ENCODE results near the gene ATG16L2. TPM values are rescaled to one million over a fixed set of nuclear protein-coding genes. Genes with fewer than 3 reads are reported as not detected.

ATG16L2 gene
- total RNA-seq, 1 experiment from 2014 or later = 17.5 TPM

- no TSS peak for BruUV-seq (replicated peaks)
- no peak overlapping the region for H2AFZ ChIP-seq
- H3K4me2 ChIP-seq = no peak overlapping the region
- no peaks in the 10 kb centered on the region for H3K36me3 ChIP-seq (ENCODE audit: low read depth)
- DNase-seq = no peak
- no peaks in the 10 kb centered on the region for H3K9me3 ChIP-seq (ENCODE audit: insufficient read depth, low read depth)
- no peaks in the 10 kb centered on the region for H3K9me2 ChIP-seq (ENCODE audit: insufficient read depth)
- no peaks in the 10 kb centered on the region for H3K79me2 ChIP-seq (ENCODE audit: low read depth)
- H3F3A ChIP-seq (ENCODE audit: insufficient read depth, low read depth) = no peaks in the 10 kb centered on the region
- intact Hi-C loops (cut with micrococcal nuclease; ENCODE audit: unreplicated experiment) = no loop called here
- no peaks in the 10 kb centered on the region for H3K27me3 ChIP-seq (ENCODE audit: insufficient read depth, low read depth)
- no peaks in the 10 kb centered on the region for H4K20me1 ChIP-seq (ENCODE audit: insufficient read depth)
- ChIA-PET POLR2A (ENCODE audit: unreplicated experiment) (interaction anchor here (0.5 kb wide), 1 partner anchor 55 kb away, joined by 4 read pairs; no protein-coding TSS in a partner anchor), CTCF (no interaction called here)
- no peak for TF ChIP-seq EZH2 (IDR thresholded peaks at IDR 0.05; ENCODE audit: low read depth)
- no peak for TF ChIP-seq CTCF (conservative IDR thresholded peaks at IDR 0.05)
- no peak overlapping the region for H3K27ac ChIP-seq
- no peaks in the 10 kb centered on the region for H3K4me1 ChIP-seq (replicated peaks; ENCODE audit: insufficient read depth)
- H3K4me3 ChIP-seq = no peak overlapping the region
Observed at GRCh38 chr11:72867970-72868369, 53.8 kb downstream of the ATG16L2 start.

GRCh38 chr11:72869831-72870230, 55.6 kb downstream of the ATG16L2 start:
- Histone ChIP-seq H4K20me1 (ENCODE audit: insufficient read depth) (no peaks in the 10 kb centered on the region), H3K9me2 (ENCODE audit: insufficient read depth) (no peaks in the 10 kb centered on the region), H3K36me3 (ENCODE audit: low read depth) (no peaks in the 10 kb centered on the region), H3K4me1 (replicated peaks; ENCODE audit: insufficient read depth) (no peaks in the 10 kb centered on the region), H3F3A (ENCODE audit: insufficient read depth, low read depth) (no peaks in the 10 kb centered on the region), H3K4me3 (no peak overlapping the region), H3K27ac (no peak overlapping the region), H3K4me2 (no peak overlapping the region), H2AFZ (no peak overlapping the region), H3K9me3 (ENCODE audit: insufficient read depth, low read depth) (no peaks in the 10 kb centered on the region), H3K79me2 (ENCODE audit: low read depth) (no peaks in the 10 kb centered on the region), H3K27me3 (ENCODE audit: insufficient read depth, low read depth) (no peaks in the 10 kb centered on the region)
- no TSS peak for BruUV-seq (replicated peaks)
- no peak for TF ChIP-seq CTCF (conservative IDR thresholded peaks at IDR 0.05)
- TF ChIP-seq EZH2 (IDR thresholded peaks at IDR 0.05; ENCODE audit: low read depth) = no peak
- DNase-seq = no peak
- POLR2A ChIA-PET (ENCODE audit: unreplicated experiment) = no interaction called here
- intact Hi-C loops (cut with micrococcal nuclease; ENCODE audit: unreplicated experiment) = no loop called here
- CTCF ChIA-PET = no interaction called here

DNA sequence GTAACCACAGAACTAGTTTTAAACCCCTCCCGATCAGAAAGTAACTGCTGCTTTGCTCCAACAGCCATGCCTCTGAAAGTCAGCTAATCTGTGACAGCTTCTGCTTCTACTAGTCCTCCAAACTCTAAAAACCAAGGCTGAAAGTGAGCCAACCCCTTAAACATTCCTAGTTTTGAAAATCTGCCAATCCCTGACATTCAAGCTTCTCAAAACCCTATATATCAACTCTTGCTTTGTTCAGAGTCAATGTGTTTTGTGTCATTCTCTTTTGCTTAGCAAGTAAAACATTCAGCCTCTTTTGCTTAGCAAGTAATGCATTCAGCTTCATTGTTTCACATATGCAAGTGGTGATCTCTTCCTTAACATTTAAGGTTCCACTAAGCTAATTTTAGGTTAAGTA, 56.9 kb downstream of the ATG16L2 start:
- no peaks in the 10 kb centered on the region for H3K79me2 ChIP-seq (ENCODE audit: low read depth)
- TF ChIP-seq CTCF (conservative IDR thresholded peaks at IDR 0.05) (no peak), EZH2 (IDR thresholded peaks at IDR 0.05; ENCODE audit: low read depth) (no peak)
- no peaks in the 10 kb centered on the region for H3K27me3 ChIP-seq (ENCODE audit: insufficient read depth, low read depth)
- H3K4me2 ChIP-seq = no peak overlapping the region
- no peaks in the 10 kb centered on the region for H3K36me3 ChIP-seq (ENCODE audit: low read depth)
- H2AFZ ChIP-seq = no peak overlapping the region
- intact Hi-C loops (cut with micrococcal nuclease; ENCODE audit: unreplicated experiment) = no loop called here
- ChIA-PET CTCF (interaction anchor here (0.5 kb wide), 1 partner anchor 11 kb away, joined by 3 read pairs; no protein-coding TSS in a partner anchor), POLR2A (ENCODE audit: unreplicated experiment) (interaction anchor here (0.6 kb wide), 2 partner anchors 169 to 803 kb away, joined by 5 to 6 read pairs; no protein-coding TSS in a partner anchor)
- no peak for DNase-seq
- no peaks in the 10 kb centered on the region for H3K9me2 ChIP-seq (ENCODE audit: insufficient read depth)
- H3K9me3 ChIP-seq (ENCODE audit: insufficient read depth, low read depth) = no peaks in the 10 kb centered on the region
- H3K4me3 ChIP-seq = no peak overlapping the region
- H4K20me1 ChIP-seq (ENCODE audit: insufficient read depth) = no peaks in the 10 kb centered on the region
- no peaks in the 10 kb centered on the region for H3K4me1 ChIP-seq (replicated peaks; ENCODE audit: insufficient read depth)
- no peak overlapping the region for H3K27ac ChIP-seq
- H3F3A ChIP-seq (ENCODE audit: insufficient read depth, low read depth) = no peaks in the 10 kb centered on the region
- no TSS peak for BruUV-seq (replicated peaks)
